ENCODE measurements around the gene PPP6R2. TPM values are rescaled to one million over a fixed set of nuclear protein-coding genes. Genes with fewer than 3 reads are reported as not detected.
A peak's percentile ranks its signal among the peaks of the same experiment; 100 is the strongest.

Gene PPP6R2
- total RNA-seq, 1 experiment from 2014 or later, result 60.6 TPM

DNA sequence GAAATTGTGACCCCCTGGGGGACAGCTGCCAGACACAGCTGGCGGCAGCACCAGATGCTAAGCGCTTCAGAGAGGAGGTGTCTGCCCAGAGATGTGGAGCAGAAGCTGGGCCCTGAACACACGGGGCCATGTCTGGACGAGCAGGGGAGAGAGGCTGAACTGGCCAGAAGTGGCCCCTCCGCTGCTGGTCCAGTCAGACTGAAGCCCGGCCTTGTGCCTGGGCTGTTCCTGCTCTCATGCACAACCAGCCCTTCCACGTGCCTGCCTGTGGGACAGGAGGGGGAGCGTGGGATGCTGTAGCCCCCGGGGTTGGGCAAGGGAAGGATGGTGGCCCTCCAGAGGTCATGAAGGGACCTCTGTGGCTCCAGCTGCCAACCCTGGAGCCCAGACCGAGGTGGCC, 140.0 kb downstream of the PPP6R2 start:
- Histone ChIP-seq H3K4me3 (no peak overlapping the region), H3K27me3 (peaks cover 23% of the 10 kb centered on the region; the same call in 1 of the 2 replicates), H3K27ac (no peak overlapping the region), H3K36me3 (no peaks in the 10 kb centered on the region), H3K4me1 (peaks cover 2% of the 10 kb centered on the region; the same call in 1 of the 2 replicates), H3K9me3 (replicated peaks) (no peaks in the 10 kb centered on the region)
- no peak for DNase-seq

DNA sequence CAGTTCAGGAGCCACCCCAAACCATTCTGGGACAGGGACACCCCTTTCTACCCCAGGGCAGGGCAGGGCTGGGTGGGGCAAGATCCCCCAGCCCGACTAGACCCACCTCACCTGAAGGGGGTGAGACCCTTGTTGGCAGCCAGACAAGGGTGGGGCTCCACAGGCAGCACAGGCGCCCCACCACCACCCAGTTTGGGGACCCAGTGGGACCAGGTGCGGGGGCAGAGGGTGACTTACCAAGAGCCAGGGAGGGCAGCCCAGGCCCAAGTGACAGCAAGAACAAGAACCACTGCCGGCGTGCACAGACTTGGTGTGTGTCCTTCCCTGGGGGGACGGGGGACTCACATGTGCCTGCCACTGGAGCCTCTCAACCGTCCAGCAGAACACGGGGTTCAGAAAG, 140.4 kb downstream of the PPP6R2 start:
- no peak for DNase-seq
- H3K4me3 ChIP-seq, result no peak overlapping the region
- no peaks in the 10 kb centered on the region for H3K9me3 ChIP-seq (replicated peaks)
- peaks cover 23% of the 10 kb centered on the region; the same call in 1 of the 2 replicates for H3K27me3 ChIP-seq
- 0 out of 2 replicates have a peak, but pooled peaks cover under 1% of the 10 kb centered on the region for H3K4me1 ChIP-seq
- no peaks in the 10 kb centered on the region for H3K36me3 ChIP-seq
- H3K27ac ChIP-seq, result no peak overlapping the region

DNA sequence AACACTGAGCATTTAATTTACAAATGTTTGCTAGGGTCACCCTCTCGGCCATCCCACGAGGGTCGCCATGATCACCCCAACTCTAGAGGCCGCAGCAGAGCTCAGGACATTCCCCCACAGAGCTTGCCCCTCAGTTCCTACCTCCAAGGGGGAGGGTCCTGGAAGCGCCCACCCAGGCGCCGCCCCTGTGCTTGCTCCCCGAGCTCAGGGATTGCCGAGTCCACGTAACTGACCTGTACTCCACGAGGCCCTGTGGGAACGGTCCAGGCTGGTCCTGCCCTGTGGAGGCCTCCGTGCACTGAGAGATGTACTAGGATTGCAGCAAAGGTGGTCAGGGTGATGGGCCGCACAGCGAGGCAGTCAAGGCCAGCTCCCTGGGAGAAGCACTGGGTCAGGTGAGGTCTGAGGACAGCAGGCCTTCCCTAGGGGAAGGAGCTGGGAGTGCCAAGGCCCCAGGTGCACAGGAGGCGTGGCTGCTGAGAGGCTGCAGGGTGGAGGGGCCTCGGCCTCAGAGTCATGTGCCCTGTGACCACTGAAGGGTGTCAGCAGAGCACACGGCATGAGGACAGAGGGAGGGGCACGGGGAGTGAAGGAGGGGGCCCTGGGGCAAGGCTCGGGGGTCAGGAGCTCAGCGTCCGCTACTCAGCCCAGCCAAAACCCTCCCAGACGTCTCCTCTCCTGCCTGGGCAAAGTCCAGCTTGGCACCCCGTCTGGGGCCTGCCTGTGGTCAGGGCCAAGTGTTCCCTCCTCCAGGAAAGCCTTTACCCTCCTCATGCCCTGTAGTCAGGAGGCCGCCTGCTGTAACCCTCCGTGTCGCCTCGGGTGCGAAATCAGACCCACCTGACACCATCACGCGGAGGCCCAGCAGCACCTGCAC, 141.1 kb downstream of the PPP6R2 start:
- Histone ChIP-seq H3K27ac (no peak overlapping the region), H3K9me3 (replicated peaks) (no peaks in the 10 kb centered on the region), H3K4me3 (no peak overlapping the region), H3K36me3 (no peaks in the 10 kb centered on the region), H3K27me3 (peaks cover 23% of the 10 kb centered on the region; the same call in 1 of the 2 replicates), H3K4me1 (no peaks in the 10 kb centered on the region)
- no peak for DNase-seq

DNA sequence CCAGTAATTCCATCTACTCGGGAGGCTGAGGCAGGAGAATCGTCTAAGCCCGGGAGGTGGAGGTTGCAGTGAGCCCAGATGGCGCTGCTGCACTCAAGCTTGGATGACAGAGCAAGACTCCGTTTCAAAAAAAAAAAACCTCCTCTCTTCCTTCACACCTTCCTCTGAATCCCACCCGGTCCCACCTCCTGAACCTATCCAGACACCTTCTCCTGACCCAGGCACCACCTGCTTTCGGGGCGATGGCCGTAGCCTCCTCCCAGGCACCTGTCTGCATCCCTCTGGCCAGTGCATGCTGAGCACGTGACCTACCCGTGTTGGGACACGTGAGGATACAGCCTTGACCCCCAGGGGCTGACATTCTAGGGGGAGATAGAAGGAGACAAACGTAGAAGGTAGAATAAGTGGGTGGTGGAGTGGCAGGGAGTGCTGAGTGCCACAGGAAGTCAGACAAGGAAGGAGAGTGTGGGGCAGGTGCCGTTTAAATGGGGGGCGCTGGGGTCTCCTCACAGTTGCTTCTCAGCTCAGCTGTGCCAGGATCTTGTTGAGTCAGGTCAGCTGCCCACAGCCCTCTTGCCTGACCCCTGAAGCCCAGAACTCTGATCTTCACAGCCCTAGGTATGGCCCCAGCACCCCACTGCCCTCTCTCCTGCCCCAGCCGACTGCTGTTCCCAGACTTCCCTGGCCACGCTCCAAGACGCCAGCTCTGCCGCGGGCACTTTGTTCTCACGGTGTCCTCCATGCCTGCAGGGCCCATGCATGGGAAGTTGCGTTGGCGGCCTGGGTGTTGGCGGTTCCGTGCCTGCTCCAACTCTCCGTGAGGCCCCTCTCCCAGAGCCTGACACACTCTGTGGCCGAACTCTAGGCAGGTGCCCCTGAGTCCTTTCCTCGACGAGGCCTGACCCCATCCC, 142.3 kb downstream of the PPP6R2 start:
- Histone ChIP-seq H3K4me1 (no peaks in the 10 kb centered on the region), H3K9me3 (replicated peaks) (no peaks in the 10 kb centered on the region), H3K27ac (no peak overlapping the region), H3K36me3 (no peaks in the 10 kb centered on the region), H3K4me3 (no peak overlapping the region), H3K27me3 (peaks cover 23% of the 10 kb centered on the region; the same call in 1 of the 2 replicates)
- peak; percentile 59 to 66 for DNase-seq

DNA sequence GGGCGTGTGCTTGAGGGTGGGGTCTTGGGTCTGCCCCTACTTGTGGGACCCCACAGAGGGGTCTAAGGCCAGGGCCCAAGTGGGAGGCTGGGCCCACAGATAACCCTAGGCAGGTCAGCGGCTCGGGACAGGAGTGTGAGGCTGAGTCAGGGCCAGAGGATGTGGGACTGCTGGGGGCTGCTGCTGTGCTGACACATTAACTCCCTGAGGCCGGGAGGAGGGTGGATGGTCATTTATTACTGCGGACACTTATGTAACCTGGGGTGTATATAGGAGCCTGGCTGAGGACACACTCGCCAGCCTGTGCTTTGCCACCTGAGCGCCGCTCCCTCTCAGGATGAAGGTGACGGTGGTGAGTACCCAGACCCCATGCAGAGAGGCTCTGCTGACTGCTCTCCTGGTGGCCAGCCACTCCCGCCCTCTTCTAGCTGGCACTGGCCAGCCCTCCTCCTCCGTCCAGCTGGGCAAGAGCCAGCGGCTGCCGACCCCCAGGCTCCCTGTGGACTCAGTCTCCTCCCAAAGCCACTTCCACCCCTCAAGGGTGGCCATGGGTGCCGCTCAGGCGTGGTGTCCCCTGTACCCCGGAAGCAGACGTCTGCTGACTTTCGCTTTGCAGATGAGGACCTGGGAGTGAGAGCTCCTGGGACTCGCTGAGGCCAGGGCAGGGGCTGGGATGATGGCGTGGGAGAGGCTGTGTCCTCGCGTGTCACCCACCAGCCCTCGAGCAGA, 143.6 kb downstream of the PPP6R2 start, which contains the start of gene MIOX:
Gene MIOX, plus strand, starts transcription at position 299 of the 729 bp plus-strand sequence. Its CDS starts 39 bp downstream, at position 338.
- Histone ChIP-seq H3K36me3 (no peaks in the 10 kb centered on the region), H3K4me1 (no peaks in the 10 kb centered on the region), H3K27me3 (peaks cover 23% of the 10 kb centered on the region; the same call in 1 of the 2 replicates), H3K9me3 (replicated peaks) (no peaks in the 10 kb centered on the region), H3K4me3 (no peak within 1 kb of the TSS), H3K27ac (no peak within 1 kb of the TSS)
- DNase-seq, result no peak

DNA sequence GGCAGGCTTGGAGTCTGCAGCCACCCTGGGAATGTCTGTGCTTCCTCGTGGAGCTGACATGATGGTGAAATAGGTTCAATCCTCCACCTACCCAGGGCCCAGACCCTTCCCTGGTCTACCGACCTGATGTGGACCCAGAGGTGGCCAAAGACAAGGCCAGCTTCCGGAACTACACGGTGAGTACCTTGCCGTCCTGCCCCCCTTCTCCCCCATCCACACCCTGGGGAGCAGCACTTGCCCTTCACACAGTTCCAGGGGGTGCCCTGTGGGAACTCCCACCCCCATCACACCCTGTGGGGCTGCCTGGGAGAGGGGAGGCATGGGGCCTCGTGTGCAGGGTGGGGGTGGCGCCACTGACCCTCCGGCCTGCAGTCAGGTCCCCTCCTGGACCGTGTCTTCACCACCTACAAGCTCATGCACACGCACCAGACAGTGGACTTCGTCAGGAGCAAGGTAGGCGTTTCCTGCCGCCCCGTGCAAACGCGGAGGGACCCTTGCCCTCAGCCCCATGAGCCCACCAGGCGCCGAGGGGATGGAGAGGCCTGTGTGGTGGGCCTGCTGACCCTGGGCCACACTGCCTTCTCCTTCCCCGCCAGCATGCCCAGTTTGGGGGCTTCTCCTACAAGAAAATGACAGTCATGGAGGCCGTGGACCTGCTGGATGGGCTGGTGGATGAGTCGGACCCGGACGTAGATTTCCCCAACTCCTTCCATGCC, 144.3 kb downstream of the PPP6R2 start:
- Histone ChIP-seq H3K27me3 (peaks cover 23% of the 10 kb centered on the region; the same call in 1 of the 2 replicates), H3K4me1 (no peaks in the 10 kb centered on the region), H3K9me3 (replicated peaks) (no peaks in the 10 kb centered on the region), H3K27ac (no peak overlapping the region), H3K36me3 (no peaks in the 10 kb centered on the region), H3K4me3 (no peak overlapping the region)
- DNase-seq, result no peak

DNA sequence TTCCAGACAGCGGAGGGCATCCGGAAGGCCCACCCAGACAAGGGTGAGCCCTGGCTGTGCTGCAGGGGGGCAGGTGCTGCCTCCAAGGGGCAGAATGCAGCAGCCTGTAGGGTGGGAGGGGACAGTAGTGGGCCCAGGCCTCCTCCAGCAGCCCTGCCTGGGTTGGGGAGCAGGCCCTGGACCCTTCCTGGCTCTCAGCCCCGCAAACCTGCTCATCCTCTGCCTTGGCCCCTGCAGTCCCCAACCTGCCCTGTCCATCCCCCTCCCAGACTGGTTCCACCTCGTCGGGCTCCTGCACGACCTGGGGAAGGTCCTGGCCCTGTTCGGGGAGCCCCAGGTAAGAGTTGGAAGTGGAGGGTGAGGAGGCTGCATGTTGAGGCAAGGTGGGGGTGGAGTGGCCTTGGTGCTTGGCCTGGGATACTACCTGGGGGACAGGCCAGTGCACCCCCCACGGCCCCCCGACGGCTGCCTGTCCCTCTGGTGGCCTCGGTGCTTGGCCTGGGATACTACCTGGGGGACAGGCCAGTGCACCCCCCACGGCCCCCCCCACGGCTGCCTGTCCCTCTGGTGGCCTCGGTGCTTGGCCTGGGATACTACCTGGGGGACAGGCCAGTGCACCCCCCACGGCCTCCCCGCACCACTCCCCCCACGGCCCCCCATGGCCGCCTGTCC, 145.0 kb downstream of the PPP6R2 start:
- no peak overlapping the region for H3K27ac ChIP-seq
- no peaks in the 10 kb centered on the region for H3K36me3 ChIP-seq
- peaks cover 23% of the 10 kb centered on the region; the same call in 1 of the 2 replicates for H3K27me3 ChIP-seq
- no peaks in the 10 kb centered on the region for H3K9me3 ChIP-seq (replicated peaks)
- H3K4me1 ChIP-seq, result no peaks in the 10 kb centered on the region
- H3K4me3 ChIP-seq, result no peak overlapping the region
- no peak for DNase-seq

DNA sequence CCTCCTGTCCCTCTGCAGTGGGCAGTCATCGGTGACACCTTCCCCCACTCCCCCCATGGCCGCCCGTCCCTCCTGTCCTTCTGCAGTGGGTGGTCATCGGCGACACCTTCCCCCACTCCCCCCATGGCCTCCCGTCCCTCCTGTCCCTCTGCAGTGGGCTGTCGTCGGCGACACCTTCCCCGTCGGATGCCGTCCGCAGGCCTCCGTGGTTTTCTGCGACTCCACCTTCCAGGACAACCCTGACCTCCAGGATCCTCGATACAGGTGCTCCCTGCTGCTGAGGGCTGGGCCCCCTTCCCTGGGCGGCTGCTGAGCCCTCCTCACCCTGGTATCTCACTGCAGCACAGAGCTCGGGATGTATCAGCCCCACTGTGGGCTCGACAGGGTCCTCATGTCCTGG, 145.8 kb downstream of the PPP6R2 start:
- Histone ChIP-seq H3K4me3 (no peak overlapping the region), H3K27ac (no peak overlapping the region), H3K4me1 (no peaks in the 10 kb centered on the region), H3K27me3 (peaks cover 20% of the 10 kb centered on the region; the same call in 1 of the 2 replicates), H3K9me3 (replicated peaks) (no peaks in the 10 kb centered on the region), H3K36me3 (no peaks in the 10 kb centered on the region)
- DNase-seq, result no peak

DNA sequence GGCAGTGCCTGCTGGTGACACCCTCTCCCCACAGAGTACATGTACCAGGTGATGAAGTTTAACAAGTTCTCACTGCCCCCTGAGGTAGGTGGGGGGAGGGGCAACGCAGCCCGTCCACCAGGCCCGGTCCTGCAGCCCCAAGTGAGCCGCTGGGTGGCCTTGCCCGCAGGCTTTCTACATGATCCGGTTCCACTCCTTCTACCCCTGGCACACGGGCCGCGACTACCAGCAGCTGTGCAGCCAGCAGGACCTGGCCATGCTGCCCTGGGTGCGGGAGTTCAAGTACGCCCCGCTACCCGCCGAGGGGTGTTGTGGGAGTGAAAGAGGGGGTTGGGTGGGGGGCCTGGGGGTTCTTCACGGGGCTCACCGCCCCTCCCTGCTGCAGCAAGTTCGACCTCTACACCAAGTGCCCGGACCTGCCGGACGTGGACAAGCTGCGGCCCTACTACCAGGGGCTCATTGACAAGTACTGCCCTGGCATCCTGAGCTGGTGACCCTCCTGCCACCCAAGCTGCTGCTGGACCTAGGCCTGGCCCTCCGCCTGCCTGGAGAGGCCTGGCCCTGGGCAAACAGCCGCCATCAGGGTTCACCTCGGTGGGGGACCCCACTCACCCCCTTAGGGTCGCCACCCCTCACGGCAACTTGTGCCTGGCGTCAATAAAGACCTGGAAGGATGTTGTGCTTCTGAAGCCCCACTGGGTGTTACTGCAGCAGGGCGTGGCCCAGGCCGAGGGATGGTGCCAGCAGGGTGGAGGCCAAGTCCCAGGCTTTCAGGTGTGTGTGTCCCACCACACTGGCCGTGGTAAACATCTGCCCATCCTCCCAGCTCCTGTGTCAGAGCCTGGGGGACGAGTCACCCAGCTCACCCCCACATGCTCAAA, 146.5 kb downstream of the PPP6R2 start:
- Histone ChIP-seq H3K27me3 (peaks cover 20% of the 10 kb centered on the region; the same call in 1 of the 2 replicates), H3K4me3 (no peak overlapping the region), H3K4me1 (no peaks in the 10 kb centered on the region), H3K27ac (no peak overlapping the region), H3K9me3 (replicated peaks) (no peaks in the 10 kb centered on the region), H3K36me3 (no peaks in the 10 kb centered on the region)
- DNase-seq, result no peak

DNA sequence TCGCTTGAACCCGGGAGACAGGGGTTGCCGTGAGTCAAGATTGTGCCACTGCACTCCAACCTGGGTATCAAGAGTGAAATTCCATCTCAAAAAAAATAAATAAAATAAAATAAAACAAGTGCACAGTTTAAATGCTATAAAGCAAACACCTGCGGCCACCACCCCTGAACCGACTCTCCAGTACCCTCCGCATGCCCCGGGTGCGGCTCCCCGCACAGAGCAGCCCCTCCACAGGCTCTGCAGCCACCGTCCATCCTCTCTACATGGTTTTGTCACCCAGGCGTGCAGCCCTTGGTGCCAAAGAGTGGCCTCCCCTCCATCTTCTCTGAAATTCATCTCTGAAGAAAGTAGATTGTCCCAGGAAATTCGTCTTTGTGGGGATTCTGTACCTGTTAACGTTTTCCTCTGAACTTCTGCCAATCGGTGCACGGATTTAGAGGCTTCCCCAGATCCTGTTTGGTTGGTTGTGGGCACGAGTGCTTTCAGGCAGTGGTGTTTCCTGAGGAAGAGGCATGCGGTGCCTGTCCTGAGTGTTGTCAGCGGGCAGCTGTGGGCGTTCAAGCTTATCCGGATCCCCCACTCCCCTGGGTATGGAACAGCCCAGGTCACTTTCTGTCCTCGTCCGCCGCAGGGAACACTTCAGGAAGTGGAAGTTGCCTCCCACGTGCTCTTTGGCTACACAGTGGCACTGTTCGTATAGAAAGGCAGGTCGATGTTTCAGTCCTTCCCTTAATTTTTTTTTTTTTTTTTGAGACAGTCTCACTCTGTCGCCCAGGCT, 147.6 kb downstream of the PPP6R2 start:
- Histone ChIP-seq H3K9me3 (replicated peaks) (no peaks in the 10 kb centered on the region), H3K4me1 (no peaks in the 10 kb centered on the region)

More for the DNA sequence above, 147.6 kb downstream of the PPP6R2 start:
- Histone ChIP-seq H3K36me3 (no peaks in the 10 kb centered on the region), H3K27ac (no peak overlapping the region), H3K4me3 (no peak overlapping the region), H3K27me3 (peaks cover 17% of the 10 kb centered on the region; the same call in 1 of the 2 replicates)
- DNase-seq, result no peak

Data from SJCRH30 (cell line).